PFSK-1 (cell line): ENCODE data around the gene CPSF7.

Experiments used
- FOXP2 ChIP-seq: optimal IDR thresholded peaks from 2 replicates; pipeline ENCODE3; 2011; ENCODE audit warnings: borderline replicate concordance, control low read depth, inconsistent platforms; ENCODE audit not compliant: insufficient read depth; ENCODE audit errors: extremely low read length, extremely low read depth
- POLR2AphosphoS5 ChIP-seq: IDR thresholded peaks from 2 replicates; pipeline ENCODE4 v1.6.1; 2012; ENCODE audit warnings: low read depth, mild to moderate bottlenecking, control low read depth, low read length, moderate library complexity
- REST ChIP-seq, 2 experiments: IDR thresholded peaks; 2 replicates each; pipeline versions ENCODE4 v1.6.1 to v1.8.0; 2011 to 2012; ENCODE audit warnings: low read depth in 2 of 2, low read length in 2 of 2, control low read depth in 1 of 2, inconsistent platforms in 1 of 2, mild to moderate bottlenecking in 1 of 2, moderate library complexity in 1 of 2; ENCODE audit not compliant: insufficient read depth in 1 of 2
- SIN3A ChIP-seq: IDR thresholded peaks from 2 replicates; pipeline ENCODE4 v1.6.1; 2012; ENCODE audit warnings: mild to moderate bottlenecking, low read length, moderate library complexity, borderline replicate concordance; ENCODE audit not compliant: insufficient read depth
- TAF1 ChIP-seq: IDR thresholded peaks from 2 replicates; pipeline ENCODE4 v1.6.1; 2012; ENCODE audit warnings: low read length, control low read depth, borderline replicate concordance; ENCODE audit not compliant: insufficient read depth

- TF ChIP-seq POLR2AphosphoS5: no peak
- TF ChIP-seq TAF1: no peak
- no peak for TF ChIP-seq REST (IDR thresholded peaks at IDR 0.05; ENCODE audit: insufficient read depth in 1 of 2, low read depth in 2 of 2, low read length in 2 of 2)
- TF ChIP-seq SIN3A: no peak
- no peak for TF ChIP-seq FOXP2
Measured at GRCh38 chr11:61447601-61448551, 18.1 kb upstream of the CPSF7 start.
